IPS-11a (cell line): Measurements from ENCODE around the gene CFP.

Experiments used
- H3K4me3 ChIP-seq: one replicate; pipeline ENCODE4 v1.5.1; 2013; ENCODE audit warnings: low read depth, low read length, control low read depth

CFP gene

DNA sequence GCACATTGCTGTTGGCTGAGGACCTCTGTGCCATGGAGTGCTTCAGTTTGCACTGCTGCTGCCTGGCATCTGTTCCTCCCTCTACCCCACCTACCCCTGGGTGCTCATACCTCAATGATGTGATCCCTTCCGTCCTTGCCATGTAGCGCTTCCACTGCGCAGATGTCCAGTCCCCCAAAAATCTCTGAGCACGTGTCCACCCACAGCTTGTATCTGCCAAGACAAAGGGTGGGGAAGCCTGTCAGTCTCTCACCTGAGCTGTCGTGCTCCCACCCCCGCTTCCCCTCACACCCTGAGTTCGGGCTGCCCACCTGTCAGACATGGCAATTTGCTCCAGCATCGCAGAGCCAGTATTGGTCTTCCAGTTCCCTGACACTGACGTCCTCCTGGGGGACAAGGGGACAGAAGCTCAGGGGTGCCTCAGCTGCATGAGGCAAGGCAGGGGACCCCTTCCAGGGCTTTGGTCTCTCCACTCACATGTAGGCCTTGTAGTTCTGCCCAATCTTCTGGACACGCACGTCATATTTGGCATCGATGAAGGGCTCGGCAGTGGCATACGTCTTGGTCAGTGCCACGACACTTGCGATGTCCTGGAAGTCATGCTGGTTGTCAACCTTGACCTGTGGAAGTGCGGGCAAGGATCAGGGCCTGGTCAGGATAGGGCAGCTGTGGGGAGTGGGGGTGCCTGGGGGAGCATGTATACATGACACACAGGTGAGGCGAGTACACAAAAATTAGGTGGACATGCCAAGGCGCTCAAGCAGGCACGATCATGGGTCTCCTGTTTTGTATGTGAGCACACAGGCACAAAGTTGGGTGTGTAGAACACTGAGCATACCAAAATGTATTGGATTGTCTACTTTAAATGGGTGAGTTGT is 53.5 kb downstream of the CFP start:
- H3K4me3 ChIP-seq, result no peak overlapping the region

DNA sequence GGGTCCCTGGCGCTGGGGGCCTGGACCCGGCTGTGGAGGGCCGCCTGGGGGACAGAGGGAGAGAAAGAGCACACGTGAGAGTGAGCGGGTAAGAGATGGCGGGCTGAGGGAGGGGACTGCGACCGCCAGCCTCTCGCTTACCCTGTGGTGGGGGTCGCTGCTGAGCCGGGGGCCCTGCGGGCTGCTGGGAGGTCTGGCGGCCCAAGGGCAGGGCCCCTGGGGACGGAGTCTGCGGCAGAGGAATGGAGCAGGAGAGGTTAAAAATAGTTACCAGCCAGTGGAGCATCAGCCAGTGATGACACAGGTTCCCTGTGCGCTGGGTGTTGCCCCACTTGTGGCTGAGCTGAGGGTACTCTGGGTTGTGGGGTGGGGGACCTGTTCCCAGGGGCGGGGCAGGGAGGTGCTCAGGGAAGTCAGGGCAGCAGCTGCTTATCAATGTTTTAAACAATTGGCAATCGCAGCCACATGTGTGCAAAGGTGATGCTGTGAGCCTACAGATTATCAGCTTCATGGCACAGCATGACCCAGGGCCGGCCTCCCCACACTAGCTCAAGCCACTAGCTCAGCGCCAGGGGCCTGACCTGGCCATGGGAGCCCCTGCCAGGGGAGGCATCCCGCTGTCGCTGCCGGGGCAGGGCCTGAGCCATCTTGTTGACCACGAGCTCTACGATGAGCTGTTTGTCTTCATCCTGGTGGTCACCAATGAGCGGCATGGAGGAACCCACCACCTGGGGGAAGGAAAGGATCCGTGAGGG is 55.0 kb downstream of the CFP start:
- peak overlapping the region; percentile 50 for H3K4me3 ChIP-seq

DNA sequence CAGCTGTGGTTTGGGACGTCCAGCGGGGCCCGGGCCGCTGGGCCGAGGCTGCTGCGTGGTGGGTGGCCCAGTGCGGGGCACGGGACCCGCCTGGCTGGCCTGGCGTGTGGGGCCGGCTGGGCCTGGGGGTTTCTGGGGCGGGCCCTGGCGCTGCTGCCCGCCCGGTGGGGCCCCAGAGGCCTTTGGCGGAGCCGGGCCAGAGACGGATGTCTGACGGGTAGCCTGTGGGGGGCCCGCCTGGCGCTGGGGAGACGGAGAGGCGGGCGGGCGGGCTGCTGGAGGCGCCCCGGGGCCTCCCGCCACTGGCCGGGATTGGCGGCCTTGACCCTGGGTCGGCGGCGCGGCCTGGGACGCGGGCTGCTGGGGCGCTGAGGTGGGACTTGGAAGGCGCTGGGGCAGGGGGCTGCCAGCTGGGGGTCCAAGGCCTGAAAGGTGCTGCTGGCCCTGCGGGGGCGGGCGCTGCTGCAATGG is 55.6 kb downstream of the CFP start:
- H3K4me3 ChIP-seq, result peak overlapping the region; percentile 50

DNA sequence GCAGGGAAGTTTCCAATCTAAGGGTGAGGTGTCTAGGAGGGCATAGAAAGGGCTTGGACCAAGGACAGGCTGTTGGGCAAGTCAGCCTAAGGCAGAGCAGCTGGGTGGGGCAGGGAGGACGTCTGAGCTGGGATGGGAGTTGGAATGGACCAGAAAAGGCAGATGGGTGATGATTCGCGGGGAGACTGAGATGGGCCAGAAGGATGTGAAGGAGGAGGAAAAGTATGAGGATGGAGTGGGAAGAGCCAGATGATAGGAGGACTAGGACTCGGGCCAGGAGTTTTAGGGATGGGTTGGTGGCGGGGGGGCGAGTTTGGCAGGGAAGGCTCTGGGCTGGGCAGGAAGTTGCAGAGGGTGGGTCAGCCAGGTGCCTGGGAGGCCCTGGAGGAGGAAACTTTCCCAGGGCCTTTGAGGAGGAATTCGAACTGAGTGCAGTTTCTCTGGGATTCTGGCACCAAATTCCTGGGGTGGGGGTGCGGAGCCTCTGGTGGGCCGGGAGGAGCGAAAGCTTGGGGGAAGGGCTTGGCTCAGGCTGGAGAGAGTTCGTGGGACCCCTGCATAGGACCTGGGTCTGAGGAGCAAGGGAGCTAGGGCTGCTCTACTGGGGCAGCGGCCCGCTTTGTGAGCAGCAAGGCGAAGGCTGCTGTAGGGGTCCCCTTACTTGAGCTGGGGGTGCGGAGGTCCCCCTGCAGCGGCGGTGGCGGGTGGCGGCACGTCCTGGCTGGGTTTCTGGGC is 56.2 kb downstream of the CFP start:
- H3K4me3 ChIP-seq, result peak overlapping the region; percentile 50
